ENCODE data around the gene HTT. TPM values are rescaled to one million over a fixed set of nuclear protein-coding genes. Genes with fewer than 3 reads are reported as not detected.

The HTT gene
- total and polyA plus RNA-seq, 2 of the 8 experiments (the other 6 are each of a cell fraction or from before 2014, with no cell fraction given), result 24.0 to 71.0 TPM

DNA sequence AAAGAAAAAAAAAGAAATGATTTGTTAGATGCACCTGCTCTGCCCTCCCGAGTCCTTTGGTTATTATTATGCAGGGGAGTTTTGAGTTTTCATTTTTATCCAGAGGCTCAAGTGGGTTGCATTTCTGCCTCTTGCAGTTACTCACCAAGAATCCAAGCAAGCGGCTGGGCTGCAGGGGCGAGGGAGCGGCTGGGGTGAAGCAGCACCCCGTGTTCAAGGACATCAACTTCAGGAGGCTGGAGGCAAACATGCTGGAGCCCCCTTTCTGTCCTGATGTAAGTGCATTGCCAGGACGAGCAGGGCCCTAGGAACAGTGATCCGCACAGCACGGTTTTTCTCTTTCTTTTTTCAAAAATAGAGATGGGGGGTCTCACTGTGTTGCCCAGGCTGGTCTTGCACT lies 39.2 kb upstream of the HTT start:
- Histone ChIP-seq H4K5ac (ENCODE audit: insufficient read length, low read depth, low read length) (no peak overlapping the region), H2AFZ (ENCODE audit: low read length) (no peak overlapping the region), H2BK5ac (ENCODE audit: low read depth, low read length) (no peak overlapping the region), H2AK5ac (ENCODE audit: low read depth, low read length) (no peak overlapping the region), H3K23me2 (ENCODE audit: low read depth, low read length) (no peaks in the 10 kb centered on the region), H3K79me1 (ENCODE audit: low read depth, low read length) (no peaks in the 10 kb centered on the region), H2BK15ac (ENCODE audit: low read length) (no peak overlapping the region), H3K23ac (ENCODE audit: insufficient read length) (no peak overlapping the region), H4K20me1 (replicated peaks in 1 of 2; ENCODE audit: control insufficient read depth in 1 of 2, insufficient read depth in 2 of 2, low read length in 2 of 2) (no peaks in the 10 kb centered on the region), H2BK20ac (ENCODE audit: low read length) (no peak overlapping the region), H3K9ac (replicated peaks in 1 of 4; ENCODE audit: extremely low read depth in 1 of 4, low read depth in 3 of 4, low read length in 3 of 4) (no peak overlapping the region), H3K14ac (ENCODE audit: insufficient read length) (no peak overlapping the region), H3K18ac (ENCODE audit: extremely low read depth, low read length) (no peak overlapping the region), H3K27me3 (replicated peaks in 1 of 4; ENCODE audit: control insufficient read depth in 3 of 4, extremely low read depth in 1 of 4, insufficient read depth in 3 of 4, low read length in 3 of 4) (no peaks in the 10 kb centered on the region; a peak in 2 of 7 replicates), H3K27ac (ENCODE audit: low read depth, low read length) (no peak overlapping the region), H4K91ac (replicated peaks; ENCODE audit: insufficient read length, low read length) (no peak overlapping the region), H3K4me3 (ENCODE audit: extremely low read depth in 1 of 4, insufficient read depth in 2 of 4, low read depth in 3 of 4, low read length in 4 of 4) (no peak overlapping the region), H3K4ac (replicated peaks; ENCODE audit: insufficient read length, low read depth, low read length) (no peak overlapping the region), H2BK120ac (replicated peaks; ENCODE audit: low read depth, low read length) (no peak overlapping the region), H3K56ac (replicated peaks; ENCODE audit: insufficient read length, low read depth, low read length) (no peak overlapping the region), H2BK12ac (ENCODE audit: low read depth, low read length) (no peak overlapping the region), H3K36me3 (ENCODE audit: control insufficient read depth in 2 of 4, insufficient read depth in 4 of 4, low read length in 3 of 4) (no peaks in the 10 kb centered on the region), H3K79me2 (ENCODE audit: control insufficient read depth in 1 of 2, insufficient read depth in 2 of 2, low read length in 2 of 2) (no peaks in the 10 kb centered on the region), H3K9me3 (ENCODE audit: insufficient read depth in 2 of 2, low read depth in 1 of 2, low read length in 1 of 2) (no peaks in the 10 kb centered on the region), H4K8ac (ENCODE audit: extremely low read depth, insufficient read depth, low read length) (no peak overlapping the region), H3K4me1 (replicated peaks in 1 of 4; ENCODE audit: control insufficient read depth in 3 of 4, insufficient read depth in 4 of 4, low read length in 3 of 4) (no peaks in the 10 kb centered on the region), H3K4me2 (ENCODE audit: insufficient read depth in 1 of 2, low read depth in 2 of 2, low read length in 2 of 2) (no peak overlapping the region)
- ChIA-PET POLR2A (ENCODE audit: partially characterized antibody) (interaction anchor here (0.7 to 1.5 kb wide), 2 partner anchors 11 to 72 kb away, joined by 3 to 4 read pairs; partner anchors contain the start of genes GRK4 and NOP14), CTCF (ENCODE audit: partially characterized antibody) (interaction anchor here (1.6 to 12.5 kb wide), 5 partner anchors 12 to 61 kb away, joined by 5 to 89 read pairs (median 19); no protein-coding TSS in a partner anchor)
- no peak for FAIRE-seq
- 86% methylated on average over 8 of the region's 8 CpGs; no CpG with 5 or more reads in 1 of the 2 experiments for WGBS, 2 experiments (ENCODE audit: extremely low coverage in 1 of 2, insufficient coverage in 1 of 2, insufficient read length in 1 of 2, insufficient replicate concordance in 2 of 2, low coverage in 1 of 2, low lambda C conversion rate in 2 of 2, missing lambda C conversion rate in 1 of 2)
- DNase-seq (ENCODE audit: low read depth in 1 of 2, low spot score in 2 of 2), result no peak
- TF ChIP-seq MAFK (IDR thresholded peaks at IDR 0.05; ENCODE audit: low read depth, low read length), result no peak
- TF ChIP-seq JUN (IDR thresholded peaks at IDR 0.05; ENCODE audit: low read depth, low read length), result no peak
- TF ChIP-seq NANOG (IDR thresholded peaks at IDR 0.05; ENCODE audit: insufficient read depth, low read depth, low read length, poor library complexity, severe bottlenecking), result no peak
- no peak for TF ChIP-seq SP4 (IDR thresholded peaks at IDR 0.05; ENCODE audit: low read length)
- no peak for TF ChIP-seq SP1 (IDR thresholded peaks at IDR 0.05; ENCODE audit: low read depth, low read length)
- no peak for TF ChIP-seq FOSL1 (IDR thresholded peaks at IDR 0.05; ENCODE audit: insufficient read depth, low read depth, low read length)
